Stimulated activated CD4-positive, alpha-beta T cell treated with anti-CD3 and anti-CD28 coated beads, Interleukin-4, amount 100 ng/mL, for 24 hours (primary cell): ENCODE measurements around the gene KDM5C.

Experiments
- DNase-seq: peaks from one replicate; pipeline ENCODE4 v3.0.0-alpha.2; 2020

KDM5C gene

GRCh38 chrX:53224860-53225797, at the start of gene KDM5C:
TSS of gene KDM5C (minus strand) at chrX:53225207. CDS start at chrX:53224889, 318 bp downstream.
- DNase-seq: peak; percentile 88

DNA sequence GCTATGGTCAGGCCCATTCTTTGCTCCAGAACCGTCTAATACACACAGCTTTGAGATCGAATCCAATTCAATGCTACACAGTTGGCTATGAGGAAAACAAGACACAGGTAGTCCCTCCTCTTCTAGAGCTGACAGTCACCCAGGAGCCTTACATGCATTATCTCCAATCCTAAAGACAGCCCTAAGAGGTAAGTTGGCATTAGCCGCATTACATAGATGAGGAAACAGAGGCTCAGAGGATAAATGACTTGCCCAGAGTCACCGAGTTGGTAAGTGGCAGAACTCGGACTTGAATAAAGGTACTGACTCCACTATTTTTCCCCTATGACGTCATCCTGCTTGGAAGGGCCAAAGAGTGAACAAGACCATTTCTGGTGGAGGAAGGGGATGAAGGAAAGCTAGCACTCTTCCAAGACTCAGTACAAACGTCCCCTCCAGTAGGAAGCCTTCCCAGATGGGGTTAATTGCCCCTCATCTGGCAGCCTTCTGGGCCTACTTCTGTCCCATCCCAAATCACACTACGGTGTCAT, 47.9 kb upstream of the KDM5C start:
- no peak for DNase-seq

DNA sequence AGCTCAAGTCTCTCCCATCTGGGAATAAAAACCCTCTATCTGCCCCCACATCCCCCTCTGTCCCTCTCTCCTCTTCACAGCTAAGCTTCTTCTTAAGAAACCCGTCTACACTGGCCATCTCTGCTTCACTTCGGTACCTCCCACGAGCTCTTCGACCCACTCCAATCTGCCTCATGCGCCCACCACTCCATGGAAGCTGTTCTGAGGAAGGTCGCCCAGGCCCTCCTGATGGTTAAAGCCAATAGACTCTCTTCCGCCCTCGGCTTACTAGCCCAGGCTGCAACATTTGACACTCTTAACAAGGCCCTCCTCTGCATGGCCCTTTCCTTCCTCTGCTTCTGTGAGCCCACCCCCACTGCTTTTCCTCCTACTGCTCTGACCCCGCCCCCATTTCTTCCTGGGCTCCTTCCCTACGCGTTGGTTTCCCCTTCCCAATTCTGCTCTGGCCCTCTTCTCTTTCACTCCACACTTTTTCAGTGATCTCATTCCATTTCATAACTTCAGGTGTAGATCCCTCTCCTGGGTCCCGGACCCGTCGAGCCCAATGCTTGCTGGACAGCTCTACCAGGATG, 44.6 kb upstream of the KDM5C start:
- no peak for DNase-seq

DNA sequence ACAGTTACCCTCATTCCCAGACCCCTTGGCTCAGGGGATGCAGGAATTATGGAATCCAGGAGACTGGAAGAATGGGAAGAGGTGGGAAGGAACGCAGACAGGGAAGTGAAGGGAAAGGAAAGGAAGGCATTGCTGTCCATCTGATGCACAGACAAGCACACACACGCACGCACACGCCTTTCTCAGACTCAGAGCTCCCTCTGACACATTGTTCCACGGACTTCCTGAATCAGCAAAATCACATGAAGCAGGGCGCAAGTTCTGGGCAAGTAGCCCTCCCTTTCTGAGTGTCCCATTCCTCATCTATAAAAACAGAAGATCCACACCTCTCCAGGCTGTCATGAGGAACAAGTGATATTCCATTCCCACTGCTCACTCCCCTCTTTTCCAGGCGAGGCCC, 43.2 kb upstream of the KDM5C start:
- no peak for DNase-seq

- no peak for DNase-seq
These were observed 41.9 kb upstream of the KDM5C start for GRCh38 chrX:53266914-53267313.

GRCh38 chrX:53265771-53266574, 41.0 kb upstream of the KDM5C start:
- no peak for DNase-seq

- peak; percentile 25 for DNase-seq
These were observed 38.6 kb upstream of the KDM5C start for GRCh38 chrX:53263597-53264094.

DNA sequence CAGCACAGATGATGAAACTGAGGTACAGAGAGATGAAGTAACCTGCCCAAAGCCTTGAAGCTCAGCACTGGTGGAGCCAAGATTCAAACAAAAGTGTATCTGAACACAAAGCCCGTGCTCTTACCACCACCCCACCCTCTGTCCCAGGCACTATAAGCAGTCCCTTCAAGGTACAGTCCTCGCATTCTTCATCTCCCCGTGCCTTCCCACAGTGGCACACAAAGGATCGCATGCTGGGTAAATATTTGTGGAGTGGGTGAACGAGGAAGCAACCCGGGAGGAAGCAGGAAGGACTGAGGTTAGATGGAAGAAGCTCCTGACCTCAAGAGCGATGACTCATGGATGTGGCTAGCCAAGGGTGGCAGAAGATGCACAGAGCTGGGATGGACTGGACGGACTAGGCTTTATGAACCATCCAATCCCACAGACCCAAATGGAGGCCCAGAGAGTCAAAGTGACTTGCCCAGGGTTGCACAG, 37.9 kb upstream of the KDM5C start:
- DNase-seq: no peak

DNA sequence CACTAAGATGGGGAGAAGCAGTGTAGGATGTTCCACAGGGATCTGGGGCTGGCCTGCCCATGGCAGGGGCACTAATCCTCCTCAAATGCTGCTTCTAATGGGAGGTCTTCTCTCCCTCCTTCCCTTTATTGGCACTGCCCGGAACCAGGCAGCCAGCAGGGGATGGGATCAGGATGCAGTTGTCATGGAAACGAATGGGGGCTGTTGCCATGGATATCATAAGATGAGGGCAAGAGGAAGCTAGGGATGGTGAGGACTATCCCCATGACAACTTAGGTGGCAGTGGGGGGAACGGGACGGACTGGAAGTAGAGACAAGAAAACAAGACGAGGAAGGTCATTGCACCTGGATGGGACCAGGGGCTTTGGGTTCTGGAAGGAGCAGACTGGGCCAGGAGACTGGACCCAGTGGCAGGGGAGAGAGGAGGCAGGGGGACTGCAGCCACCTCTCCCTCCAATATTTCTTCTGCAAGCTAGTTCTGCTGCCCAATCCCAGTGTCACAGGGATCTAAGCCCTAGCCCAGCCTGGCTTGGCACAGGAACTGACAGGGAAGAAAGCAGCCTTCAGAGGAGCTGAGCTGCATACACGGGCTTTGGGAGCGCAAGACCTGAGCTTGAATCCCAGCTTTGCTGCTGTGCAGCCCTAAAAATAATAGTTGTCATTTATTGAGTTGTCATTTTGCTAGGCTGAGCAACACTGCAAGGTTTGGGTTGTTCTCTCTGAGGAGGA, 37.3 kb upstream of the KDM5C start:
- DNase-seq: no peak

DNA sequence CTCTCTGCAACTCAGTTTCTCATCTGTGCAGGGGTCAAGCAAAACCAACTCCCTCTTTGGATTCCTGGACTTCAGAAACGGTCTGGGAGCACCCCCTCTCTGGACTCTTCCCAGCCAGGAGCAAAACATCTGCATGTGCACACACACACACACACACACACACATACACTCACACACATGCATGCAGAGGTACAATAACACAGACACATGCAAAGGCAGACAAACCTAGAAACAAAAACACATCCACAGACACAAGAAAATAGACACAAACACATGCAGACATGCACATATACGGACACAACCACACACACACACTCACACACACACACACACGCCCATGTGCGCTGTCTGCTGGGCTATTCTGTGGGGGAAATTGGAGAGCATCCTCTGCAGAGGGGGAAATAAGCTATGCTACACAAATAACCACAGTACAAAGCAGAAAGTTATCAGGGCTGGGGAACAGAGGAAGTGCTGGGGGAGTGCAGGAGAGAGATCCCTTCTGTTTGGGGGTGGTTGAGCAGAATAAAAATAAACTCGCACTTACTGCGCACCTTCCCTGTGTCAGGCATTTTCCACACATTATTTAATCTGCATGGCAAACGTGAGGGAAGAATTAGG, 36.5 kb upstream of the KDM5C start:
- DNase-seq: no peak

- DNase-seq: no peak
These were observed 35.8 kb upstream of the KDM5C start for GRCh38 chrX:53260836-53261235.

DNA sequence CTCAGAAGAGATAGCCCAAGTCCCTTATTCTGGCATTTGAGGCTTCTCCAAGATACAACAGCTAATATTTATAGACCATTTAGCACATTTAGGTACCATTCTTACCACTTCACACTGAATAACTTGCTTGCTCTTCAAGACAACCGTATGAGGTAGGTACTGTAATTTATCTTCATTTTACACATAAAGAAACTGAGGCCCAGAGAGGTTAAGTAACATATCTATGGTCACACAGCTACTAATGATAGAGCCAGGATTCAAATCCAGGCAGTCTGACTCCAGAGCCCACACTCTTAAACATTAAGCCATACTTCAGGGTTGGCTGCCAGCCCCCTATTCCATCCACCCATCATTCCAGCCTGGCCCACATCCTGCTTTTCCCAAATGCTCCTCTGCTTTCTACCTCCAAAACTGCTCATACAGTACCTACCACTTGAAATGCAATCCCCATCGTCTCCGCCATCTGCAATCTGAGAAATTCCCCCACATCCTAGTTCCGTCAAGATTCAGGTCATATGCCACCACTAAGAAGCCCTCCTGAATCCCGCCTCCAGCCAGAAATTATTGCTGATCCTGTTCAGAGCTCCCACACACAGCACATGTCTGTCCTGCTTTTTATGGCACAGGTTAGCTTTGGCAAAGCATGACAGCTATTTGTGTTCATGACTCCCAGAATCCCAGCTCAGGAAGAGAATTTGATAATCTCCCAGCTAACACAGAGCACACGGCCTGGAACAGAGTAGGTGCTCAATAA, 32.8 kb upstream of the KDM5C start:
- no peak for DNase-seq

DNA sequence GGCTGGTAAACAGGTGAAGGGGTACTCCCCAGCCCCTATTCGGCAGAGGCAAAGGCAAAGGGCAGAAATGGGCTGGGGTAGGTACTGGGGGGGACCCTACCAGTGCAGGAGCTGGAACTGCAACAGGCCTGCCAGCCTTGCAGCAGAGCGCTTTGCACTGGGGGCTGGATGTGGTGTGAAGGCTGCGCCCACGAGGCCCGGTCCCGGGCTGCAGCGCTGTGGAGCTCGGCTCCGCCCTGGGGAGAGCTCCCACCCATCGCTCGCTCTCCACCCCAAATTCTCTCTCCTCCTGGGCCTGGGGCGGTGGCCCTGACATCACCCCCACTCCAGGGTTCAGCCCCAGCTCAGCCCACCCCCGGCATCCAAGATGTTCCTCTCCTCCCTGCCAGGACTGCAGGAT, 32.2 kb upstream of the KDM5C start:
- no peak for DNase-seq

- DNase-seq: no peak
These were observed 31.5 kb upstream of the KDM5C start for GRCh38 chrX:53256446-53257041.

DNA sequence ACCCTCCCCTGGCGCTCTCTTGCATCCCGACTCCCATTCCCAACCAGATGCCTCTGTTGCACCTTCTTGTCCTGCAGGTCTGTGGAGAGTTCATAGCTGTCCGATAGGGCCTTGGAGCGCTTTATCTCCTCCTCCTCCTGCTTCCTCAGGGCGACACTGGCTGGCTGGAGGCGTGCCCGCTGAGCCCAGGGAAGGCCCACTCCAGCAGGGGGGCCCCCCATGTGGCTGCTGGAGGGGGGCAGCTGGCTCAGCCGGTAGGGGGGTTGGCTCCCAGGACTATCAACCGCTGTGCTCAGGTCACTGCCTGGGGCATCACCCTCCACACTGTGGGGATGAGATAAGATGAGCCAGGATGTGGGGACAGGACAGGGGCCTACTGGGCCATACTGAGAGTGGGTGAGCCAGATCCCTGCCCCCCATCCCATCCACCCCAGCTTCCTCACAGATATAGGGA, 30.8 kb upstream of the KDM5C start:
- DNase-seq: no peak

GRCh38 chrX:53254570-53255461, 29.8 kb upstream of the KDM5C start:
- DNase-seq: no peak

DNA sequence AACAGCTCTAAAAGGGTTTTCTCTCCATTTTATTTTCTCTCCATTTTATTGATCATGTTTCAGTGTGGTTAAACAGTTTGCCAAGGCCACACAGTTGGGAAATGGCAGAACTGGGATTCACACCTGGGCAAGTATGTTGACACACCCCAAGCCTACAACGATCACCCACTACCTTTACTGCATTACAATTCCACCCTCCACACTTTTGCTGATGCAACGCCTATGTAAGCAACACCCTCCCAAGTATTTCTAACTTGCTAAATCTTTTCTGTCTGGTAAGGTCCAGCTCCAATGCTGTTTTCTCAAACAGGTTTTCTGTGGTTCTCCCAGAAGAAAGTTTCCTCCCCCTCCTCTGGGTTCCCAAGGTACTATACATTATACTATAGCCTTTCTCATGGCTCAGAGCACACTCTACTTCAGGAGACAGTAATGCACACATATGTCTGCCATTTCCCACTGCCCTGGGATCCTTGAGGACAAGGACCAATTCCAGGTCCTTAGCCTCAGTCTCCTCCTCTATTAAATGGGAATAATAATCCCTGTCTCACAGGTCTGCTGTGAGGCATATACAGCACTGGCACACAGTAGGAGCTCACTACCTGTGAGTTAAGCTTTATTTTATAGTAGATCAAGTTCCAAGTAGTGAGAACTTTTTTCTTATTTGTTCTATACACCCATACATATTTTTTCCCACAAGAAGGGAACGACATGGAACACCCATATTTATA, 28.4 kb upstream of the KDM5C start:
- DNase-seq: no peak

DNA sequence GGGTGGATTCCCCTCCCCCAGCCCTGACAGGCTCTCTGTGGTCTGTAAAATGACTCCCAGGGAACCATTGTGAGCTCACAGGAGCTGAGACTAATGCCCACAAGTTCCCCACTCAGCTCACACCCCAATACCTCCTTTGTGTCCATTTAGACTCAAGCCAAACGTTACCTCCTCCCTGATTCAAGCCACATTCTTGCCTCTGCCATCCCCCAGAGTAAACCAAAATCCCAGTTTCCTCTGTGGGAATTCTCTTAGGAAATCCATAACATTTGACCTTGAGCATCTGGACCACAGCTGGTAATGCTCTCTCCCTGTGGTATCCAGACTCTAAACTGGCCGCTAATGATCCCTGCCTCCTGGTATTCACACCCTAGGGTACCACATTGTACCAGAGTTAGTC, 26.3 kb upstream of the KDM5C start:
- no peak for DNase-seq

DNA sequence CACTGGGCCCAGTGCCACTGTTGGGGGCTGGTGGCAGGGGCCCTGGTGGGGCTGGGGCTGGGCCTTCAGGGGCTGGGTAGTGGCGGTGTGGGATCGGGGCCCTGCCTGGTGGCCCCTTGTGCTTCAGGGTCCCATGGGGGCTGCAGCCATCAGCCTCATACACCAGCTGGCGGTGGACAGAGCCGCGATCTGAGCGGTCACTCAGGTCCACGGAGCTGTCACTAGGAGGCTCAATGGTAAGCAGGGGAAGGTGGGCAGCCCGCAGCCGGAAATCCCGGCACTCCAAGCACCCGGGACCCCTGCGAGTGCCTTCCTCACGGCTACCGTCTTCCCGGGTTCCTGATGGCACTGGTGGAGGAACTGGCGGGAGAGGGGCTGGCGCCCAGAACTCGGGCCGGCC, 25.5 kb upstream of the KDM5C start:
- no peak for DNase-seq
